Activated CD8-positive, alpha-beta memory T cell treated with anti-CD3 and anti-CD28 coated beads, Interleukin-2, amount 50 U/mL, for 48 hours (primary cell): ENCODE data around the gene SMC4.

Source experiments
- DNase-seq: peaks from one replicate; pipeline ENCODE4 v3.0.0-alpha.2; 2020

Gene SMC4

GRCh38 chr3:160481856-160482255 lies 82.4 kb downstream of the SMC4 start:
- no peak for DNase-seq

GRCh38 chr3:160482796-160483195 lies 83.3 kb downstream of the SMC4 start:
- no peak for DNase-seq
